GM10266 (cell line): ENCODE results near the gene PPP1R3G.
"Not testable (repeated sequence)": the region's sequence is repeated elsewhere in the genome, so short reads cannot be mapped to it uniquely, and the experiment has no call there.

Experiments used
- DNase-seq: peaks from one replicate; pipeline ENCODE4 v3.0.0; 2012; ENCODE audit errors: extremely low spot score
- TF ChIP-seq, protein P1 (sequence below): IDR thresholded peaks from 2 replicates; pipeline ENCODE4 v1.5.1; 2012; ENCODE audit warnings: mild to moderate bottlenecking, low read depth; ENCODE audit not compliant: control insufficient read depth, insufficient read depth; ENCODE audit errors: missing control alignments

PPP1R3G gene

DNA sequence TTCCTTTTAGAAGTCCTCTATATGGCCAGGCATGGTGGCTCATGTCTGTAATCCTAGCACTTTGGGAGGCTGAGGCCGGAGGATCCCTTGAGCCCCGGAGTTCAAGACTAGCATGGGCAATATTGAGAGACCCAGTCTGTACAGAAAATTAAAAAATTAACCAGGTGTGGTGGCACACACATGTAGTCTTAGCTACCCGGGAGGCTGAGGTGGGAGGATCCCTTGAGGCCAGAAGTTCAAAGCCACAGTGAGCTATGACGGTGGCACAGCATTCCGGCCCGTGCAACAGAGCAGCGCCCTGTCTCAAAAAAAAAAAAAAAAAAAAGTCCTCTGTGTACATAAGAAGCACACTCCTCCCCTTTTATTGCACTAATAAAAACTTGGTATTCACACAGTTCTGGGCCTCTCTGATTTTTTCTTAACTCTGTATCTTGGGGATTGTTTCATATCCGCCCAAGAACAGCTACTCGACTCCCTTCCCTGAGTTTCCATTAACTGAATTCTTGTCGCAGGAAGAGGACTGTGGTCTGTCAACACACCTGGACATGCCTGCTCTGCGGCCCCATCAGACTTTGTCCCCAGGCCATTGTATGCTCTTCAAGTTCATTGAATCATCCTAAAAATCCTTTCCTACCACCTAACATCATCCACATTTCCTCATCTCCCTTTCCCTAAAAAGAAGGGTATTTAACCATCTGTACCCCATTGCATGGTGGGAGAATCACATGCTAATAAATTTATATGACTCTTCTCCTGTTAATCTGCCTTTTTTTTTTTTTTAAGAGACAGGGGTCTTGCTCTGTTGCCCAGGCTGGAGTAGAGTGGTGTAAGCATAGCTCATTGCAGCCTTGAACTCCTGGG, 25.9 kb upstream of the PPP1R3G start:
- TF ChIP-seq, protein P1, sequence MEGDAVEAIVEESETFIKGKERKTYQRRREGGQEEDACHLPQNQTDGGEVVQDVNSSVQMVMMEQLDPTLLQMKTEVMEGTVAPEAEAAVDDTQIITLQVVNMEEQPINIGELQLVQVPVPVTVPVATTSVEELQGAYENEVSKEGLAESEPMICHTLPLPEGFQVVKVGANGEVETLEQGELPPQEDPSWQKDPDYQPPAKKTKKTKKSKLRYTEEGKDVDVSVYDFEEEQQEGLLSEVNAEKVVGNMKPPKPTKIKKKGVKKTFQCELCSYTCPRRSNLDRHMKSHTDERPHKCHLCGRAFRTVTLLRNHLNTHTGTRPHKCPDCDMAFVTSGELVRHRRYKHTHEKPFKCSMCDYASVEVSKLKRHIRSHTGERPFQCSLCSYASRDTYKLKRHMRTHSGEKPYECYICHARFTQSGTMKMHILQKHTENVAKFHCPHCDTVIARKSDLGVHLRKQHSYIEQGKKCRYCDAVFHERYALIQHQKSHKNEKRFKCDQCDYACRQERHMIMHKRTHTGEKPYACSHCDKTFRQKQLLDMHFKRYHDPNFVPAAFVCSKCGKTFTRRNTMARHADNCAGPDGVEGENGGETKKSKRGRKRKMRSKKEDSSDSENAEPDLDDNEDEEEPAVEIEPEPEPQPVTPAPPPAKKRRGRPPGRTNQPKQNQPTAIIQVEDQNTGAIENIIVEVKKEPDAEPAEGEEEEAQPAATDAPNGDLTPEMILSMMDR: no peak
- no peak for DNase-seq

DNA sequence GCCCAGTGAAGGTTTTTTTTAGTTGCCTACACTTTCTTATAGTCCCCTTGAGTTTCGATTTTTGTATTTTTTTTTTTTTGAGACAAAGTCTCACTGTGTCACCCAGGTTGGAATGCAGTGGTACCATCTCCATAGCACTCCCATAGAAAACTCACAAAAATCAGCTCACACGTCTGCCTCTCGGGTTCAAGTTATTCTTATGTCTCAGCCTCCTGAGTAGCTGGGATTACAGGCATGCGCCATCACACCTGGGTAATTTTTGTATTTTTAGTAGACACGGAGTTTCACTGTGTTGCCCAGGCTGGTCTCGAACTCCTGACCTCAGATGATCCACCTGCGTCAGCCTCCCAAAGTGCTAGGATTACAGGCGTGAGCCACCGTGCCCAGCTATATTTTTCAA, 24.7 kb upstream of the PPP1R3G start:
- DNase-seq: not testable (repeated sequence)

DNA sequence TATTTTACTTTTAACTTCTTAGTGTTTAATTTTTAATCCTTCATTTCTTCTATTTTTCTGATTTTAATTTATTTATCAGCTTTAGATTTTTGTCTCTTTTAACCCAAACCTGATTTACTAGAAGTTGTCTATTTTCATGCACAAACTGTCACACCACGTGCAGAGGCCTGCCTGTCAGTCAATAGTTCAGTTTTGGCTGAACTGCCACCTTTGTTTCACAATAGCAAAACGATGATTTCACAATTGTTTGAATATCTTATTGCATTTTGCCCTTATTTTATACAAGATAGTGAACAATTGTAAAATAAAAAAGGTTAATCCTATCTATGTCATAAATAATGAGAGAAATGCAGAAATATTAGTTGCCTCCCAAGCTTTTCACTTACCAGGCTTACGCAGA, 24.0 kb upstream of the PPP1R3G start:
- DNase-seq: no peak
- TF ChIP-seq, protein P1: no peak

DNA sequence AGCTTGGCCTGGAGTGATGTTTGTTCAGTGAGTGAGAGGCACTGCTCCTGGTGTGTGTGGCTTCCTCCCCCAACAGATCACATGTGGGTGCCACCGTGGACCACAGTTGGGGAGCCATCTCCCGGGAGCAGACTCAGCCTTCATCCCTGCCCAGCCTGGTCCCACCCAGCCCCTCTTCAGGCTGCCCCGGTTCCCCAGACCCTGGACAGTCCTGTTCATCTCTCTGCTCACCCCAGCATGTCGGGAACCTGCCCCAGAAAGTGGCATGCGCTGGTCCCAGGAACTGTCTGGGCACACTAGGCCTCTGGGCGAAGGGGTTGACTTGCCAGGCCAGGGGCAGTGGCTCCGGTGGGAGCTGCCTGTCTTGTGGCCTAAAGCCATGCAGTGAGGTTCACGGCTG, 21.5 kb upstream of the PPP1R3G start:
- DNase-seq: no peak
- TF ChIP-seq, protein P1: no peak

DNA sequence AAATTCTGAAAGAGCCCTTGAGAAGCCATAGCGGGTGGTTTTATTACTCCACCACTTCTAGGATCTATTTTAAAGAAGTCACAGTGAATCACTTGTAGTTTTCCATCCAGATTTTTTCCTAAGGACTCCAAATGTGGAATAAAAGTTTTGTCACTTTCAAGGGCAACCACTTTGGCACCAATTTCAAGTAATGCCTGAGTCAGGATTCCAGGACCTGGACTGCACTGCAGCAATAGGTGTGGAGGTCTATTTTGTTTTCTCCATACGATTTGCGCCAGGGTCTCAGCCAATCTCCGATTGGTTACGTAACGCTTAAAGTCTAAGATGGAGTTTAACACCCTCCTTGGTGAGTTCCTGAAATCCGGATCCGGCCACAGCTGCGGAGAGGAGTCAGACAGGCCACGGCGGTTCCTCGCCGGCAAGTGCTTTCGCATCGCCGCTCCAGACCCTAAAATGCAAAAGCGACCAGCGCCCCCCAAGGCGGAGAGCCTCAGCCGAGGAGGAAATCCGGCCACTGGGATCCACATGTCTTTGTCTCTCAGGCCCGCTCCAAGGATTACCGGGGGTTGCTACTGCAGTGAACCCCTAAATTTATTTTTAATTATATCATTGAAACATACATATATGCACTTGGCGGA, 18.6 kb upstream of the PPP1R3G start:
- TF ChIP-seq, protein P1: no peak
- no peak for DNase-seq

DNA sequence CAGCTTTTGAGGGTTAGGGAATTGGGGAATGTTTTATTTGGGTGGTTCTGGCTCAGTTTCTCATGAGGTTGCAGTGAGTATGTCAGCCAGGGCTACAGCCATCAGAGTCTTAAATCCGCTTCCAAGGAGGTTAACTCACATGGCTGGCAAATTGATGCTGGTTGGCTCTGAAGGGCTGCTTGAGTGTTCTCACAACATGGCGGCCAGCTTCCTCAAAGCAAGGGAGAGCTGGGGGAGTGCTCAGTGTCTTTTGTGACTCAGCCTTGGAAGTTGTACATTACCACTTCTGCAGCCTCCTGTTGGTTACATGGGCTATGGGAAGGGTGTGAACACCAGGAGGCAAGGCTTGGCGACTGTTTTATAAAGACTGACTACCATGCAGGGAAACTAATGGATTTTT, 17.8 kb upstream of the PPP1R3G start:
- no peak for DNase-seq
- TF ChIP-seq, protein P1: no peak

DNA sequence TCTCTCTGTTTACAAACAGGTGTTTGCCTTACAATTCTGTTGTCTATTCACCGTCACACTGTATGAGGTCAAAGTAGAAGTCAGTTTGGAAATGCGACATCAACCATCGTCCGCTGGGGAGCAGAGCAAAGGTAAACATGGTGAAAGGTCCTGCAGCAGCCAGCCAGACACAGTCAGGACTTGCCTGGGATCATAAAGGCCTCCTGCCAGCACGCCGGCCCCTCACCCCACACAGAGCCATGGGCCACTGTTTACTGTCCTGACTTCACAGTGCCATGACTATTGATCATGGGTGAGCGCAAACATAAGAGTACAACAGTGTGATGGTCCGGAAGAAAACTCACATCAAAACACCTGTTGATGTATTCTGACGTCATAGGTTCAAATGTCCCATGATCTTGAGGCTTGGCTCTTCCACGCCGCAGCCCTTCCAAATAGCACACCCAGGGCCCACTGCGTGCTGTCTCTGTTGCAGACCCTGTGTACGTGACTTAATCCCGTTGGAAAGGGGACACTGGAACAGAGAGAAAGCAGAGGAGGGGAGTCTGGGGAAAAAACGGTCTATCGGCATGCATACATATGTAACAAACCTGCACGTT, 16.9 kb upstream of the PPP1R3G start:
- DNase-seq: no peak
- TF ChIP-seq, protein P1: no peak
